Mucosa of rectum (tissue), 2 donors: Measurements from ENCODE around the gene RPS23.

Experiments used
- H3K27ac ChIP-seq, 2 donors: one replicate each; pipeline ENCODE4 v1.7.0; 2013; ENCODE audit warnings: inconsistent platforms in 2 of 2, low read depth in 2 of 2, low read length in 2 of 2
- H3K27me3 ChIP-seq, 2 donors: one replicate each; pipeline ENCODE4 v1.7.0; 2013; ENCODE audit warnings: low read length in 2 of 2; ENCODE audit not compliant: control insufficient read depth in 2 of 2, insufficient read depth in 2 of 2
- H3K36me3 ChIP-seq, 2 donors: one replicate each; pipeline ENCODE4 v1.7.0; 2013; ENCODE audit warnings: low read length in 2 of 2; ENCODE audit not compliant: control insufficient read depth in 2 of 2, insufficient read depth in 2 of 2
- H3K4me1 ChIP-seq, 2 donors: one replicate each; pipeline ENCODE4 v1.7.0; 2013; ENCODE audit warnings: low read length in 2 of 2, mild to moderate bottlenecking in 1 of 2; ENCODE audit not compliant: control insufficient read depth in 2 of 2, insufficient read depth in 2 of 2
- H3K4me3 ChIP-seq, 2 donors: one replicate each; pipeline ENCODE4 v1.7.0; 2013; ENCODE audit warnings: low read length in 2 of 2
- H3K9ac ChIP-seq, 2 donors: one replicate each; pipeline ENCODE4 v1.7.0; 2013; ENCODE audit warnings: low read length in 2 of 2, low read depth in 1 of 2, mild to moderate bottlenecking in 1 of 2
- H3K9me3 ChIP-seq, 2 donors: one replicate each; pipeline ENCODE4 v1.7.0; 2013; ENCODE audit warnings: low read length in 2 of 2; ENCODE audit not compliant: control insufficient read depth in 2 of 2
- donor health status: healthy.
- donor health status: Normal muscosa, but diverticular disease.

RPS23 gene

DNA sequence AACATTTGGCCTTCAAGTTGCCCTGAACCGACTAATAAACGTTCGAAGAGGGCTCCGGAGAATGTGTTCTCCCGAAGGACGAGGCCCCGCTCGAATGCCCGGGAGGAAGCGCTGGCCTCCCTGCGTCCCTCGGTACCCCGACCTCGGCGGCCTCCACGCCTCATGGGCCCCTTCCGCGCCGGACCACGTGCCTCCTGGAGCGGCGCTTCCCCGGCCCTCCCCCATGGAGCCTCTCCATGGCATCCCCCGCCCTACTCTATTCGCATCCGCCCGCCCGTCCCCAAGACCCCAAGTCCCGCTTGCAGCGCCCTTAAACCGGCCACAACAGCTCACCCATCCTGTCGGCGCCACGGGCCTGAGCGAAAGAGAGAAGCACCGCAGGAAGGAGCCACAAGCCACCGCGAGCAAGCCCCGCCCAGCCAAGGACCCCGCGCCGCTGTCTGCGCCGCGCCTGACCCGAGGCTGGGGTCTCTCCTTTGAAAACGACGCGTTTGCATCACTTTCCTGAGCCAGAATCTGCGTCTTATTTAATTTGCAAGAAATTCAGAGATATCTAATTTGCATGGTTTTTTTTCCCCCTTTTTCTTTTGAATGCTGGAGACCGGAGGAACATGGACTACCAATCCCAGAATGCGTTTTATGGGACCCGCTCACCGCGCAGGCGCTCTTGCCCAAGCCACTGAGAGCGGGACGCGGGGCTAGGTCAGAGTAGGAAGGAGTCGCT is at the start of gene RPS23:
Gene RPS23, minus strand, starts transcription at position 368 of the 724 bp plus-strand sequence. Its CDS starts 31 bp downstream, at position 337.
- peaks cover 22 to 24% of the 10 kb centered on the region in 2 donors for H3K36me3 ChIP-seq
- peak within 1 kb of the TSS; percentile 86 for H3K9ac ChIP-seq
- H3K27me3 ChIP-seq: no peaks in the 10 kb centered on the region
- H3K9me3 ChIP-seq: no peaks in the 10 kb centered on the region
- H3K4me3 ChIP-seq: peak within 1 kb of the TSS; percentile 83 to 96
- H3K27ac ChIP-seq: peak within 1 kb of the TSS; percentile 78 to 79
- H3K4me1 ChIP-seq: peaks cover 3 to 5% of the 10 kb centered on the region in 2 donors

DNA sequence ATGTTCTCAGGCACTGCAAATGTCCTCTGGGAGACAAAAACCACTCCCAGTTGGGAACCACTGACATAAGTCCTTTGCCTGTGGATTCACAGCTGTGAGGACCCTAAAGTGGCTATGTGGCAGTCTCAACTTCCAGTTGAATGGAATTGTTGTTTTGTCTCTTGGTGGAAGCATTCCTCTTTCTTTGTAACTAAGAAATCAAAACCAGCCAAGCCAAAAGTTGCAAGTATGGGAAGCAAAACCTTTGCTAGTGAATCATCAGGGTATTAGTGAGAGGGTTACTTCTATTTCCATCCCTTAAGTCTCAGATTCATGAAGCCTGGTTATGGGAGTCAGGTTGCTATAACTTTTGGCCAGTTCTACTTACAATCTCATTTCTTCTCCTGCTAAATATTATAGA is 49.8 kb upstream of the RPS23 start:
- Histone ChIP-seq H3K4me1 (no peaks in the 10 kb centered on the region), H3K27me3 (no peaks in the 10 kb centered on the region), H3K36me3 (no peaks in the 10 kb centered on the region), H3K9me3 (no peaks in the 10 kb centered on the region), H3K9ac (no peak overlapping the region), H3K4me3 (no peak overlapping the region), H3K27ac (no peak overlapping the region)

- H3K27ac ChIP-seq: no peak overlapping the region
- no peak overlapping the region for H3K9ac ChIP-seq
Measured at GRCh38 chr5:82325996-82326395, 47.8 kb upstream of the RPS23 start.

DNA sequence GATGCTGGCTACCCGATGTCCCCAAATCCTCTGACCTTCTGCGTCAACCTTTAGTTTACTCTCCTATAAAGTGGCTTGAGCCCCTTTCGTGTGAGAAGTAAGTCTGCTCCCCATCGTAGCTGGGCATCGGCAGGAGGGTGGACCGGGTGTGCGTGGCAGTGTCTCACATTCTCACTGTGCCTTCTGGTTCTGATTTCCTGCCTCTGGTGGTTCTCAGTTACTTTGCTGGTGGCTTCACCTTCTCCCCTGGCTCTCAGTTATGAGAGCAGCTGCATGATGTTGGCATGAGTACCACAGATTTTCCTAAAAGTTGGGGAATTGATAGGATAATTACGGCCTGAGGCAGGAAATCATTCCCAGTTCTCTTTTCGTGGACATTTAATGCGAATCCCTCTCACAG is 47.0 kb upstream of the RPS23 start:
- Histone ChIP-seq H3K9ac (no peak overlapping the region), H3K36me3 (no peaks in the 10 kb centered on the region), H3K27me3 (no peaks in the 10 kb centered on the region), H3K27ac (no peak overlapping the region), H3K4me1 (no peaks in the 10 kb centered on the region), H3K4me3 (no peak overlapping the region), H3K9me3 (no peaks in the 10 kb centered on the region)

More at GRCh38 chr5:82325996-82326395, 47.8 kb upstream of the RPS23 start:
- H3K4me3 ChIP-seq: no peak overlapping the region
- H3K27me3 ChIP-seq: no peaks in the 10 kb centered on the region
- no peaks in the 10 kb centered on the region for H3K9me3 ChIP-seq
- no peaks in the 10 kb centered on the region for H3K36me3 ChIP-seq
- H3K4me1 ChIP-seq: no peaks in the 10 kb centered on the region

DNA sequence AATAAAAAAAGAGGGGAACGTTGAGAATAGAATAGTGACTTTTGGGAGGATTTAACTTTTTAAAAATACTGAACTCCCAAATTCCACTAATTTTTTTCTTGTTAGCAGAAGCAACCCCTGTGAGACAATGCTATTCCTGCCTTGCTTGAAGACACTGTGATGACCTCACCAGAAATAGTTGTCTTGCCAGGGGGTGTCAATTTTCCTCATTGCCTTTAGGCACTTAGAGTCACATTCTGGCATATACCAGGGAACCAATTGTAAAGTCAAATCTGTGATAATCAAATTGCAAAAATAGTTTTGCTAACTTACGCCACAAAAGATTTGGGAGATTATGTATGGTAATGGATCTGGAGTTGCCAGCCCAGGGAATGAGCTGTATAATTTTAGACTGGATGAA is 42.8 kb upstream of the RPS23 start:
- Histone ChIP-seq H3K36me3 (no peaks in the 10 kb centered on the region), H3K27ac (no peak overlapping the region), H3K27me3 (no peaks in the 10 kb centered on the region), H3K4me3 (no peak overlapping the region), H3K4me1 (no peaks in the 10 kb centered on the region), H3K9ac (no peak overlapping the region), H3K9me3 (no peaks in the 10 kb centered on the region)

DNA sequence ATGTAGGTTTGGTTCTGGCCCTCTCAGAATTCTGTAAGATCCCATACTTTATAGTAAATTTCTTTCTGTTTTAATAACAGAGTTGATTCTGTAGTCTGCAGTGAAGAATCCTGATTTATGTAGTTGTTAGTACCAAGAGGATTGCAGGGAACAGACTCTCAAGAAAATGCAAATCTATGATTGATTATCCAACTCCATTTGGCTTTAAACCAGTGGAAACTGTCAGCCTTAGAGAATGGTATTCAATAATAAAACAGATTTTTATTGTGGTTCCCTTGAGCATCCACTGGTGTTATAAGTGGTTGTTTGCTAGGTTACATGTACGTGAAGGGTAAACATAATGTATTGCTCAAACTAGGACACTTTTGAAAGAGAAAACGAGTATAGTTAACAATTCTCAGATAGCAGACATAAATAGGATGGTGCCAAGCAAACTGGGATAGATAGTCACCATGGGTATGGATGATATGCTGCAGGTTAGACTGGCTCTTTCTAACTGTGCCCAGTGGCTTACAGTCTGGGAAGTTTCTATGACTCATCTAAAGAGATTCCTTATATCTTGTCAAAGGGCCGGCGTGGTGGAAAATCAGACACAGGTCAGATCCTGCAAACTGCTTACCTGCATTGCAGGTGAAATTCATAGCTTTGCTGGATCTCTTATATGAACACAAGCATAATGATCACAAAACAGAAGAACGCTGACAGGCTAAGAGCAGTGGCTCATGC is 41.7 kb upstream of the RPS23 start:
- Histone ChIP-seq H3K36me3 (no peaks in the 10 kb centered on the region), H3K27ac (no peak overlapping the region), H3K9ac (no peak overlapping the region), H3K4me1 (no peaks in the 10 kb centered on the region), H3K27me3 (no peaks in the 10 kb centered on the region), H3K4me3 (no peak overlapping the region), H3K9me3 (no peaks in the 10 kb centered on the region)

DNA sequence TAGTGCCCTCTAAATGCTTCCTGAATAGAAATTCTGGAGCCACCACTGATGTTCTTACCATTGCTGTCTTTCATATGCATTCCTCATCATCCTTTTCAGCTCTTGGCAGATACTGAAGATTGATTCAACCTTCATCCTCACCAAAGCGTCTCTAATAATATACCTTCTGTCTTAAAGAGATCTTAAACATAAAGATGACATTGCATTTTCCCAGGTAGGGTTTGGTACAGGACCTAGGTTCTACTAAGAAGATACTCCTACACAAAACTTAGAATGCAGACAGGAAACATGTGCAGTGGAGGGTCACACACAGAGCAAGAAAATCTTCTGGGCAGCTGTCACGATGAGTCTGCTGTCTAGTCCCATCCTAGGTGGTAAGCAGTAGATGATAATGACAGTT is 41.0 kb upstream of the RPS23 start:
- no peaks in the 10 kb centered on the region for H3K9me3 ChIP-seq
- no peak overlapping the region for H3K4me3 ChIP-seq
- no peak overlapping the region for H3K9ac ChIP-seq
- no peaks in the 10 kb centered on the region for H3K4me1 ChIP-seq
- H3K27me3 ChIP-seq: no peaks in the 10 kb centered on the region
- H3K36me3 ChIP-seq: no peaks in the 10 kb centered on the region
- H3K27ac ChIP-seq: no peak overlapping the region

DNA sequence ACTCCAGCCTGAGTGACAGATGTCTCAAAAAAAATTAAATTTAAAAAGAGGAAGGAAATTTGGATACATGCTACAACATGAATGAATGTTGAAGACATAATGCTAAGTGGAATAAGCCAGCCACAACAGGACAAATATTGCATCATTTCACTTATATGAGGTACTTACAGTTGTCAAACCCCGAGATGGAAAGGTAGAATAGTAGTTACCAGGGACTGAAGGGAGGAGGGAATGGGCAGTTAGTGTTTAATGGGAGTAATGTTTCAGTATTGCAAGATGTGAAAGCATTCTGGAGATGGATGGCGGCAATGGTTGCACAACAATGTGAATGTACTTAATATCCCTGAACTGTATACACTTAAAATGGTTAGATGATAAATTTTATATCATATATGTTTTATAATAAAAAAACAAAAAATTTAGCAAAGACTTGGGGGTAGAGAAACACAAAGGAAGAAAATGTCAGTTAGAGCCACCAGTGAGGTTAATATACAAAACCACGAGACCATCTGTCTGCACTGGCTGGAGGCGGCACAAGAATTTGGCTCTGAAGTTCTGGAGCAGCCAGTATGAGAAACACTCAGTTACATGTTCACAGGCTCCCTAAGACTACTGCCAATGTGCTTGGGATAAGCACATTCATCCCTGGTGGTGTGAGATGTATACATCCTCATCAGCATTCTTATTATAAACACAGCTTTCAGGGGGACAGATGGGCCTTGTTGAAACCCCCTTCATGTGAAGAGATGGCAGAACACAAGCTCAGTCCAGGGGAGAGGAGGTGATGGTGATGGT is 37.0 kb upstream of the RPS23 start:
- Histone ChIP-seq H3K36me3 (no peaks in the 10 kb centered on the region), H3K4me1 (peaks cover 4 to 12% of the 10 kb centered on the region in 2 donors), H3K27ac (no peak overlapping the region), H3K9me3 (no peaks in the 10 kb centered on the region), H3K4me3 (no peak overlapping the region), H3K27me3 (no peaks in the 10 kb centered on the region), H3K9ac (no peak overlapping the region)

DNA sequence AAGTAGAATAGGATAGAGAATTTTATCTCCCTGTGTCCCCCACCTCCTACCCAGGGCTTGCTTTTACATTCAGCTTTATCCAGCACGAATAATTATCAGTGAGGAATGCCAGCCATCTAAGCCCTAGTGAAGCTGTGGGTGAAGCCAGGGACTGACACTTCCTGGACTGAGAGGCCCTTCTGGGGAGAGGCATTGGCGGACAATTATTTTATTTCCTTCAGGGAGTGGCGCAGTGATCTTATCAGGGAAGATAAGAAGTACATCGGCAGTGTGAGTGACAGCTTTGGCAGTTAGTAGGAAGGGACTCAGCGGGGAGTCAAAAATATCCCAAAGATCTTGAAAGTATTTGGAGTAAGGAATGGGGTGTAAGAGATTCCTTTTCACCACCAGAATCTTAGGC is 34.9 kb upstream of the RPS23 start:
- peak overlapping the region in 1 of 2 donors; percentile 19 for H3K27ac ChIP-seq
- no peaks in the 10 kb centered on the region for H3K36me3 ChIP-seq
- H3K4me1 ChIP-seq: peaks cover 4 to 12% of the 10 kb centered on the region in 2 donors
- H3K27me3 ChIP-seq: no peaks in the 10 kb centered on the region
- peak overlapping the region in 1 of 2 donors; percentile 4 for H3K4me3 ChIP-seq
- H3K9ac ChIP-seq: no peak overlapping the region
- no peaks in the 10 kb centered on the region for H3K9me3 ChIP-seq

GRCh38 chr5:82312373-82312856 is 34.3 kb upstream of the RPS23 start:
- Histone ChIP-seq H3K4me3 (no peak overlapping the region), H3K4me1 (peaks cover 4 to 12% of the 10 kb centered on the region in 2 donors), H3K27ac (no peak overlapping the region), H3K9ac (no peak overlapping the region), H3K27me3 (no peaks in the 10 kb centered on the region), H3K36me3 (no peaks in the 10 kb centered on the region), H3K9me3 (no peaks in the 10 kb centered on the region)
